ENCODE results near the gene RTN4R. TPM values are rescaled to one million over a fixed set of nuclear protein-coding genes. Genes with fewer than 3 reads are reported as not detected.
"Not testable (repeated sequence)": the region's sequence is repeated elsewhere in the genome, so short reads cannot be mapped to it uniquely, and the experiment has no call there.

Gene RTN4R
- total RNA-seq, 4 donors from 2014 or later = 0.64 to 22.8 (median 3.0) TPM; not detected in 1

DNA sequence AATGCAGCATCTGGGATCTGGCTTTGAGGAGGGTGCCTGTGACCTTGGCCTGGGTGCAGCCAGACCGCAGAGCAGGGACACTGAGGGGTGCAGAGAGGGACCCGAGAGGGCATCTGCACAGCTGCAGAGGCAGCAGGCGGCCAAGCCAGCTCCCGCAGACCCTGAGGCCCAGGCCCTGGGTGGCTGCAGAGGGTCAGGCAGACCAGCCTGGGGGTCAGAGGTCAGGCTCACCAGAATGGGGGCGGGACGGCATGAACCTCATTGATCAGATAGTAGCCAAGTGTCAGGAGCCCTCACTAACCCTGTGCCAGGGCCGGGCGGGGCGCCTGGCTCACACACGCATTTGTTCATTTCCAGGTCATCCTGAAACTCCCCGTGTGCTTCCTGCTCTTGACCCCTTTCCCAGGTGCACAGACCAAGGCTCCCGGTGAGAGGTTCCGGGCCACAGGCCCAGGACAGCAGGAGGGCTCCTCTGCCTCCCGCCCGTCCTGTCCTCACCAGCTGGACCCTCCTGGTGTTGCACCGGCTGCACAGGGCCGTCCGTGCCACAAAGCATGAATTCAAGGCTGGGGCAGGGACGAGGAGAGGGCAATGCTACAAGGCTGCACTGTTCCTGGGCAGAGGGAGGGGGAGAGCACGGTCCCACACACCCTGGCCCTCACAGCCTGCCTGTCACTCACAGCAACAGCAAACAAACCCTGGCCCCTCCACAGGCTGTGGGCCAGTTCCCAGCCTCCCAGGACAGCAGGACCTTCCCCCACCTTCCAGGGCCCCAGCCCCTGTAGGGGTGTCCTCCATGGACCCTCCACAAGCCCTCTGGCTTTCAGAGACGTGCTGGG is 3.3 kb downstream of the RTN4R start:
- in situ Hi-C loops (cut with MboI; ENCODE audit: low pct_ligation_motif_present in 1 of 4, low pct_unique_long_range_greater_than_20kb in 1 of 4, low sequenced_read_pairs in 3 of 4) (no loop called here), intact Hi-C loops (cut with DNase I; ENCODE audit: low total_unique reads) (loop anchor here (5.0 kb wide), 1 partner anchor 108 kb away; no protein-coding TSS in a partner anchor)
- Histone ChIP-seq H3K4me1 (peaks cover 0 to 14% (median 12%) of the 10 kb centered on the region in 4 donors), H3K27ac (no peak overlapping the region), H3K4me3 (no peak overlapping the region), H3K9me3 (no peaks in the 10 kb centered on the region), H3K36me3 (no peaks in the 10 kb centered on the region), H3K27me3 (peaks cover 9% of the 10 kb centered on the region)
- 63 to 80% methylated on average over 1 to 21 of the region's 21 CpGs for WGBS, 2 donors (ENCODE audit: low coverage in 1 of 2)
- no peak for TF ChIP-seq EP300 (IDR thresholded peaks at IDR 0.05; ENCODE audit: low read depth)
- no peak for TF ChIP-seq POLR2A (IDR thresholded peaks at IDR 0.05)
- TF ChIP-seq POLR2AphosphoS5 (IDR thresholded peaks at IDR 0.05) = no peak
- TF ChIP-seq, protein P1, sequence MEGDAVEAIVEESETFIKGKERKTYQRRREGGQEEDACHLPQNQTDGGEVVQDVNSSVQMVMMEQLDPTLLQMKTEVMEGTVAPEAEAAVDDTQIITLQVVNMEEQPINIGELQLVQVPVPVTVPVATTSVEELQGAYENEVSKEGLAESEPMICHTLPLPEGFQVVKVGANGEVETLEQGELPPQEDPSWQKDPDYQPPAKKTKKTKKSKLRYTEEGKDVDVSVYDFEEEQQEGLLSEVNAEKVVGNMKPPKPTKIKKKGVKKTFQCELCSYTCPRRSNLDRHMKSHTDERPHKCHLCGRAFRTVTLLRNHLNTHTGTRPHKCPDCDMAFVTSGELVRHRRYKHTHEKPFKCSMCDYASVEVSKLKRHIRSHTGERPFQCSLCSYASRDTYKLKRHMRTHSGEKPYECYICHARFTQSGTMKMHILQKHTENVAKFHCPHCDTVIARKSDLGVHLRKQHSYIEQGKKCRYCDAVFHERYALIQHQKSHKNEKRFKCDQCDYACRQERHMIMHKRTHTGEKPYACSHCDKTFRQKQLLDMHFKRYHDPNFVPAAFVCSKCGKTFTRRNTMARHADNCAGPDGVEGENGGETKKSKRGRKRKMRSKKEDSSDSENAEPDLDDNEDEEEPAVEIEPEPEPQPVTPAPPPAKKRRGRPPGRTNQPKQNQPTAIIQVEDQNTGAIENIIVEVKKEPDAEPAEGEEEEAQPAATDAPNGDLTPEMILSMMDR (IDR thresholded peaks at IDR 0.05) = no peak
- no peak for DNase-seq

DNA sequence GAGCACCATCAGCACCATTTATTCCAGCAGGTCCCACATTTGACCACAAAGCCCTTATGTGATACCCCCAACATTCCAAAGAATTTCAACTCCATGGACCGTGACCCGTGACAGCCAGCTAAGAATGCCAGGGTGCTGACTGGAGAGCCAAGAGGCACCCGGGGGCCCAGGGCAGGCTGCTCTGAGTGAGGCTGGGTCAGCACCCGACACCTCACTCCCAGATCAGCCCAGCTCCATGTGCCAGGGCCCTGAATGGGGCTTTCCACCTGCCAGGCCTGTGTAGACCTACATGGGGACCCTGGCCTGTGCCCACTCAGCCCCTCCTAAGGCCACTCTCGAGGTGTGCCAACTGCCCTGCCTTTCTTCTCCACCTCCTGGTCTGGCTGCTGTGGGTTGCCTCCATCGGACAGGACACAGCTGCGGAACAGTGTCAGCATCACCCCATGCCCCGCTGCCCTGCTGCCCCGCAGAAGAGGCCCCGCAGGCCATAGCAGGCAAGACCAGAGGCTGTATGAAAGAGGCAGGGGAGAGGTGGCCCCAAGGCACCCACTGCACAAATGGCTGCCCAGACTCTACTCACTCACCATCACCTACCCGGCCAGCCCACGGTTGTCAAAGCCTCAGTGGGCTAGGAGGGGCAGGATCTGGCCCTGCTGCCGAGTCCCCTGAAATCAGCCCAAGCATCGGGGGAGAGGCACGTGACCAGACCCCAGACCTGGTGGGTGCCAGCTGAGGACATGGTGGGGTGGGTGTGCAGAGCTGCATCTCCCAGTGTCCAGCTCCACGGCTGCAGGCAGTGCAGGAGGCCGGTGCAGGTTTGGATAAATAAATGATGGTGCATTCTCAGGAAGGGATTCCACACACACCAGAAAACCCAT is 4.5 kb downstream of the RTN4R start:
- intact Hi-C loops (cut with DNase I; ENCODE audit: low total_unique reads); H3K9me3 ChIP-seq; H3K36me3 ChIP-seq; H3K27me3 ChIP-seq; in situ Hi-C loops (cut with MboI; ENCODE audit: low pct_ligation_motif_present in 1 of 4, low pct_unique_long_range_greater_than_20kb in 1 of 4, low sequenced_read_pairs in 3 of 4); DNase-seq; H3K4me3 ChIP-seq; H3K27ac ChIP-seq: not testable (repeated sequence)
- H3K4me1 ChIP-seq = peaks cover 0 to 13% (median 12%) of the 10 kb centered on the region in 4 donors
- WGBS, 2 donors (ENCODE audit: low coverage in 1 of 2) = 86% methylated on average over 17 of the region's 17 CpGs; no CpG with 5 or more reads in 1 of the 2 donors

DNA sequence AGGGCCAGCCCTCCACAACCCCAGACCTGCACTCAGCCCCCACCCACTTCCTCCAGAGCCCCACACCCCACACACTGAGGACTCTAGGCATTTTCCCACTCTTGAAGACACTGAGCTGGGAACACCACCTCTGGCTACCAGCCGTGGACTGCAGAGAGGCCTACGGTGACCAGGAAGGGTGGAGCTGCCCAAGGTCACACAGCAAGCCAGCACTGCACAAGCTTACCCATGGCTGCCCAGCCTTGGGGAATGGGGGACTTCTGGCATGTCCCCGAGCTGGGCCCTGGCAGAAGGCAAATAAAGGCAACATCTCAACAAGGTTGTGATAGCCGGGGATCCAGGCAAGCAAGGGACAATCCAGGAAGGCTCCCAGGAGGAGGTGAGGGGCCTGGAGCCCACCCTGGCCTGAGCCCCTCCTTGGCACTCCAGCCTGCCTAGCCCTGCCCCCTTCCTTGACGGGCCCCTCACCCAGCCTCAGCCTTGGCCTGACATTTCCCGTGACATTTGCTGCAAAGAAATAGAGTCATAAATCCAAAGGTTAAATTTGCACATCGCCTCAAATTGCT is 5.5 kb downstream of the RTN4R start:
- TF ChIP-seq EP300 (IDR thresholded peaks at IDR 0.05; ENCODE audit: low read depth) (no peak), POLR2A (IDR thresholded peaks at IDR 0.05) (no peak)
- TF ChIP-seq, protein P1 (IDR thresholded peaks at IDR 0.05) = no peak
- WGBS, 2 donors (ENCODE audit: low coverage in 1 of 2) = 64% methylated on average over 6 of the region's 7 CpGs; no CpG with 5 or more reads in 1 of the 2 donors
- intact Hi-C loops (cut with DNase I; ENCODE audit: low total_unique reads) (no loop called here), in situ Hi-C loops (cut with MboI; ENCODE audit: low pct_ligation_motif_present in 1 of 4, low pct_unique_long_range_greater_than_20kb in 1 of 4, low sequenced_read_pairs in 3 of 4) (no loop called here)
- H3K27me3 ChIP-seq = peaks cover 7% of the 10 kb centered on the region
- no peak for DNase-seq
- no peaks in the 10 kb centered on the region for H3K9me3 ChIP-seq
- H3K36me3 ChIP-seq = no peaks in the 10 kb centered on the region
- H3K4me3 ChIP-seq = no peak overlapping the region
- H3K27ac ChIP-seq = no peak overlapping the region
- H3K4me1 ChIP-seq = peaks cover 0 to 7% (median 7%) of the 10 kb centered on the region in 4 donors

DNA sequence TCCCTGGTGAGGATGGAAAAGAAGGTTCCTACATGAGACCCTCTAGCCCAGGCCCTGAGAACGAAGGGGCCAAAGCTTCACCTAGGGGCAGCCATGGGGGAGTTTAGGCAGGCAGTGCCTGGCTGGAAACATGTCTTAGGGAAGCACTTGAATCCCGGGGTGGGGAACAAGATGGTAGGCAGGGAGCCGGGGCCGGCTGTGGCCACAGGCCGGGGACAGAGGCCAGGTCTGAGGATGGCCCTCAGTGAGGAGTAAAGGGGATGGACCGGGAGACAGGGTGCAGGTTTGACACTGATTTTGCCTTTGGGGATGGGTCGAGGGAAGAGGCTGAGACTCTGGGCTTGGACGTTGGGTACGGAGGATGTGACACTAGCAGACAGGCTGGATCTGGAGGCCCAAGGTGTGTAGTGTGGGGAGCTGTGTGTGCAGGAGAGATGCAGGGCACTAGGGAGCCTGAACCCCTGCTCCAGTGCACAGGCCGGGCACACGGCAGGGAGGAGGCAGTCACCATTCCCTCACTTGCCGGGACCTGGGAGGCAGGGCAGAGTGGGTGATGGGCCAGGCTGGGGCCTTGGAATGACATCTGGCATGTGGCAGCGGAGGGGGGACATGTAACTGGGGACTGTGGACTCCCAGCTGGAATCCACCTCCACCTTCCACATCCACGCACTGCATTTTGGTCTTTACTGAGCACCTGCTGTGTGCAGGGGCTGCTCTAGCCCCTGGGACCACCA is 6.1 kb downstream of the RTN4R start:
- TF ChIP-seq POLR2AphosphoS5 (IDR thresholded peaks at IDR 0.05) (no peak), EP300 (IDR thresholded peaks at IDR 0.05; ENCODE audit: low read depth) (no peak), POLR2A (IDR thresholded peaks at IDR 0.05) (no peak)
- TF ChIP-seq, protein P1 (IDR thresholded peaks at IDR 0.05) = no peak
- Histone ChIP-seq H3K4me3 (no peak overlapping the region), H3K36me3 (no peaks in the 10 kb centered on the region), H3K9me3 (no peaks in the 10 kb centered on the region), H3K4me1 (peaks cover 0 to under 1% (median under 1%) of the 10 kb centered on the region in 4 donors), H3K27me3 (peaks cover under 1% of the 10 kb centered on the region), H3K27ac (no peak overlapping the region)
- 80 to 84% methylated on average over 1 to 14 of the region's 14 CpGs for WGBS, 2 donors (ENCODE audit: low coverage in 1 of 2)
- in situ Hi-C loops (cut with MboI; ENCODE audit: low pct_ligation_motif_present in 1 of 4, low pct_unique_long_range_greater_than_20kb in 1 of 4, low sequenced_read_pairs in 3 of 4) (no loop called here), intact Hi-C loops (cut with DNase I; ENCODE audit: low total_unique reads) (no loop called here)
- no peak for DNase-seq
